SW 1271 (cell line): ENCODE measurements around the gene ING1.
"Not testable (repeated sequence)": the region's sequence is repeated elsewhere in the genome, so short reads cannot be mapped to it uniquely, and the experiment has no call there.

ENCODE experiments used
- DNase-seq, 2 experiments: peaks; one replicate each; lab custom pipeline; 2025; lab: John Stamatoyannopoulos, UW

ING1 gene, protein sequence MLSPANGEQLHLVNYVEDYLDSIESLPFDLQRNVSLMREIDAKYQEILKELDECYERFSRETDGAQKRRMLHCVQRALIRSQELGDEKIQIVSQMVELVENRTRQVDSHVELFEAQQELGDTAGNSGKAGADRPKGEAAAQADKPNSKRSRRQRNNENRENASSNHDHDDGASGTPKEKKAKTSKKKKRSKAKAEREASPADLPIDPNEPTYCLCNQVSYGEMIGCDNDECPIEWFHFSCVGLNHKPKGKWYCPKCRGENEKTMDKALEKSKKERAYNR

DNA sequence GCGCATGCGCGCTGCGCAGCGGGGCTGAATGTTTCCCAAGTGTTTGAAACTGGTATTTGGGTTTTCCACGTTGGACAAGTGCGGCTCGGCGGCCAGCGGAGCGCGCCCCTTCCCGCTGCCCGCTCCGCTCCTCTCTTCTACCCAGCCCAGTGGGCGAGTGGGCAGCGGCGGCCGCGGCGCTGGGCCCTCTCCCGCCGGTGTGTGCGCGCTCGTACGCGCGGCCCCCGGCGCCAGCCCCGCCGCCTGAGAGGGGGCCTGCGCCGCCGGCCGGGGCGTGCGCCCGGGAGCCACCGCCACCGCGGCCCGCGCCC is at the start of gene ING1:
Gene ING1 (plus strand): TSS at position 59 of the 311 bp plus-strand sequence. CDS start 450 bp downstream, outside the sequence.
- DNase-seq, result no peak

DNA sequence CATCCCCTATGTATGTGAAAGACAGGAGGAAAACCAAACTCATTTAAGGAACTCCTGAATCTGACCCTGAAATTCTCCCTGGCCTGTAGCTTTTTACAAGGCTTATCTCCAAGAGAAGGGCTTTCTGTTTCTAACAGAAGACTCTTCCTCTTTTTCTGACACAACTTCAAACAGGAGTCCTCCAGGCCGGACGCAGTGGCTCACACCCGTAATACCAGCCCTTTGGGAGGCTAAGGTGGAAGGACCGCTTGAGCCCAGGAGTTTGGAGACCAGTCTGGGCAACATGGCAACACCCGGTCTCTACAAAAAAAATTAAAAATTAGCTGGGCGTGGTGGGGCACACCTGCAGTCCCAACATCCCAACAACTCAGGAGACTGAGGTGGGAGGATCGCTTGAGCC is 49.5 kb upstream of the ING1 start:
- DNase-seq, result no peak

DNA sequence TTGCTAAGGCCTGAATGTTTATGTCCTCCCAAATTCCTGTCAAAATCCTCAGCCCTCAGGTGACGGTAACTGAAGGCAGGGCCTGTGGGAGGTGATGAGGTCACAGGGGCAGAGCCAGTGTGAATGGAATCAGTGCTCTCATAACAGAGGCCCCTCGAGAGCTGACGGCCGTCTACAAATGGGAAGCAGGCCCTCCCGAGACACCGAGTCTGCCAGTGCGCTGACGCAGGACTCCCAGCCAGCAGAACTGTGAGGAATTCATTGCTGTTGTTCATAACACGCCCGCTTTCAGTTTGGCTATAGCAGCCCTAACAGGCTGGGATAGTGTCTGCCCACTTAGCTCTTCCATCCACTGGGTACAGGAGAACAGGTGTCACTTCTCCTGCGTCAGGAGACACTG is 48.8 kb upstream of the ING1 start:
- no peak for DNase-seq

DNA sequence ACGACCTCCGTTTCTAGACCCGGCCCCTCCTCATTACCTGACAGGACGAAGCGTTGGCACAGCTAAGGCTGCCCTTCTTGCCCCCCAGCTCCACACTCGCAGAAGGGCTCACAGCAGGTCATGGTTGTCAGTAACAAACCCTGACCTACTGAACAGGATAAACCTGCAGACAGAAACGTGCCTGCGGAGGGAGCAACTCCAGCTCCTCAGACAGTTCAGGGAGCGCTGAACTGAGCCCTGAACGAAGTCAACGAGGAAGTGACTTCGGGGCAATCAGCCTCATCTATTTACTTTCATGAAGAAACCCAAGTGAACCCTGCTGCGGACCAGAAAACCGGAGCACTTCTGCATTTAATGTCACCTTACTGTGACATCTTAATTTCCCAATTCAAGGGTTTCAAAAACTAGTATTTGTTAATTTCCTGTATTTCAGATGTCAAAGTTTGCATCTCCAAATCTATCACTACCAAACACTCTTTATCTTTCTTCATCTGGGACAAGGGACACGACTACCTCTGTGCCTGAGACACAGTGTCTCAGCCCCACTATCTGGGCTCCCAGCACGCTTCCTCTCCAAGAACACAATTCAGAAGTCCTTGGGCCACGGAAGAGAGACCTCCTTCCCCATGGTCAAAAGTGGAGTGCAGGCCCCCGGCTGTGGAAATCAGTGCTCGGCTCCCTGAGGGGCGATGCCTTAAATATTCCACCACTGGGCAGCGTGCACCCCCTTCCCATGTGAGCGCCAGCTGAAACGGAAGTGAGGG is 47.8 kb upstream of the ING1 start:
- DNase-seq, result no peak

DNA sequence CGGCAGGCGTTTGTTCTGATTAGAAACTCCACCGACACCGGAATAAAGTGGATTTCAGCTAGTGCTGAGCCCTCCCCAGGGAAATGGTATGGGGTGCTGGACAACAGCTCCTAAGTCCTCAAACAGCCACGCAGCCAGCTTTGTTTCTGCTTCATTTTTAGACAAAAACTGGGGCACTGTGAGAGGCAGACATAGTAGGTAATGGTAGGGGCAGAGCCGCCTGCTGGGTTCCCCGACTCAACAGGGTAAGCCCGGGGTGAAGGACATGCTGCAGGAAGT is 47.3 kb upstream of the ING1 start:
- no peak for DNase-seq

DNA sequence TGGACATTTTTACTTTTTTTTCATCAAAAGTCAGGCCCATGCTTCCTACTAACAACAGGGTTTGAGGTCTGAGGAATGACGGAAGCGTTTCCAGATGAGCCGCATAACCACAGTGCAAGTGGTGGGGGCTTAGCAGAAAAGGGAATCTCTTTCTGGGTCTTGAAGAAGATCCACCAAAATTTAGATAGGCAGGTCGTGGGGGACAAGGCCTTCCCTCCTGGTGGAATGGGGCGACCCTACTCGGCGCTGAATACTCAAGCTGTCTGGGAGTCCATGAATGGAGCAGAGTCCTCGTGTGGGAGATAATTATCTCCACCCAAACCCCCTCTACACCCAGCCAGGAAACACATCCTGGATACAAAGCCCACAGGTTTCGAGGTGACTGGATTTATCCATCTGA is 44.5 kb upstream of the ING1 start:
- DNase-seq, result no peak

DNA sequence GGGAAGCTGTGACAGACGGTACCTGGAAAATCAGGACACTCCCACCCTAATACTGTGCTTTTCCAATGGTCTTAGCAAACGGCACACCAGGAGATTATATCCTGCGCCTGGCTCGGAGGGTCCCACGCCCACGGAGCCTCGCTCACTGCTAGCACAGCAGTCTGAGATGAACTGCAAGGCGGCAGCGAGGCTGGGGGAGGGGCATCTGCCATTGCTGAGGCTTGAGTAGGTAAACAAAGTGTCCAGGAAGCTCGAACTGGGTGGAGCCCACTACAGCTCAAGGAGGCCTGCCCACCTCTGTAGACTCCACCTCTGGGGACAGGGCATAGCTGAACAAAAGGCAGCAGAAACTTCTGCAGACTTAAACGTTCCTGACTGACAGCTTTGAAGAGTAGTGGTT is 43.7 kb upstream of the ING1 start:
- DNase-seq, result not testable (repeated sequence)

DNA sequence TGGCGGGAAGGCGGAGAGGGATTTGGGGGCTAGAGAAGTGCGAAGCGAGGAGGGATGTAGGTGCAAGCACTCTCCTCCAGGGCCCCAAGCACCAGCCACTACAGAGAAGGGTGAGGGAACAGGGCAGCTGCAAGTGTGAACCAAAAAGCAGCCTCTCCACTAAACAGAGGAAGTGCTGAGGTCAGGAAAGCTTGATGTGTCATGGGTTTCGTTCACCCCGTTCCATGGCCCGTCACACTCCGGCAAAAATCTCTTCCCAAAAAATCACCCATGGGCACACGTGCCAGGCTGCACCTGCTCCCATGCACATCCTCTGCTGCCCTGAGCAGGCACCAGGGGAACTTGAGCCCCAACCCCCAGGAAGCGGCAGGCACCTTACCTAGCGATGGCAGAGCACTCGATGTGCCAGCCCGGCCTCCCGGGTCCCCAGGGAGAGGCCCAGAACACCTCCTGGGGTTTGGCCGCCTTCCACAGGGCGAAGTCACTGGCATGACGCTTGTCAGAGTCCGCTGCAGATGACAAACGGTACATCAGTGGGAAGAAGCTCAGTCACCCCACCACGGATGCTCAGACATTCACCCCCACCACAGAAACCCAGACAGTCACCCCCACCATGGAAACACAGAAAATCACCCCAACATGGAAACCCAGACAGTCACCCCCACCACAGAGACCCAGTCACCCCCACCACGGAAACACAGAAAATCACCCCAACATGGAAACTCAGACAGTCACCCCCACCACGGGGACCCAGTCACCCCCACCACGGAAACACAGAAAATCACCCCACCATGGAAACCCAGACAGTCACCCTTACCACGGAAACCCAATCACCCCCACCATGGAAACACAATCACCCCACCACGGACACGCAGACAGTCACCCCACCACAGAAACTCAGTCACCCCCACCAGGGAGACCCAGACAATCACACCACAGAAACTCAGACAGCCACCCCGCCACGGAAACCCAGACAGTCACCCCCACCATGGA is 36.6 kb upstream of the ING1 start:
- no peak for DNase-seq

DNA sequence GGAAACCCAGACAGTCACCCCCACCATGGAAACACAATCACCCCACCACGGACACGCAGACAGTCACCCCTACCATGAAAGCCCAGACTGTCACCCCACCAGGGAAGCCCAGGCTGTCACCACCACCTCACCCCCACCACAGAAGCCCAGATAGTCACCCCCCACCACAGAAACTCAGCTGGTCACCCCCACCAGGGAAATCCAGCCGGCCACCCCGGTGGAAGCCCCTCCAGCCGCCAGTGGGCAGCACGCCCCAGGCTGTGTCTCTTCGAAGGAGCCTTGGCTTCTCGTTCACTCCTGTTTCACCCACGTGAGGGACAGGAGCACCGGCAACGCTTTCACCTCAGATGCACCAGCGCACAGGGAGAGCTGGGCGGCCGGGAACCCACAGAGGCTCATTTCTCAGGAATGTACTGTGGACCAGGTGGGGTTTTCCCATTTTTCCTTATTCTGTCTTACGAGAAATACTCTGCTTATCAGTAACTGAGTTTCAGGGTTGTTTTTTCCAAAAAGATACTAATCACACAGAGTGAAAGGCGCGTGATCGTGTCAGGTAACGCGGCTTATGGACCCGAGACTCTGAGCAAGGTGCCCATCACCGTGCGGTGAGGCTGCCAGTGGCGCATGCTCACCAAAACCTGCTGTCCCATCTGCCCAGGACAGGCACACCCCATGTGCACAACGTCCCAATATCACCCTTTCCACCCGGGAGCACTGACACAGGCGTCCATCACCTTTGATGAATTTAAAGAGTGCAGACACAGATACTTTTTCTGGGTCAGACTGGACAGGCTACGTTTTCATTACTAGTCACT is 35.6 kb upstream of the ING1 start:
- DNase-seq, result no peak

DNA sequence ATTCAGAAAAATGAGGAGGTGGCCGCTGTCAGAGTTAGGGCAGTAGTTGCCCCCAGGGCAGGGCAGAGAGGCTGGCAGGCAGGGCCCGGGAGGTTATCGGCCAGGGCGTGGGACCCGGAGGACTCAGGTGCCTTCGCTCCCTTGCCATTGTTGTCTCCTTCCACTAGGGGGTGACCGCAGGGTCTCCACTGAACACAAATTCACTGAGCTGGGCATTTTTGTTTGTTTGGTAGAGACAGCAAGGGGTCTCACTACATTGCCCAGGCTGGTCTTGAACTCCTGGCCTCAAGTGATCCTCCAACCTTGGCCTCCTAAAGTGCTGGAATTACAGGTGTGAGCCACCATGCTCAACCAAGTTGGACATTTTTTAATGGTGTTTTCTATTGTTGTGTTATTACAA is 32.6 kb upstream of the ING1 start:
- DNase-seq, result no peak

DNA sequence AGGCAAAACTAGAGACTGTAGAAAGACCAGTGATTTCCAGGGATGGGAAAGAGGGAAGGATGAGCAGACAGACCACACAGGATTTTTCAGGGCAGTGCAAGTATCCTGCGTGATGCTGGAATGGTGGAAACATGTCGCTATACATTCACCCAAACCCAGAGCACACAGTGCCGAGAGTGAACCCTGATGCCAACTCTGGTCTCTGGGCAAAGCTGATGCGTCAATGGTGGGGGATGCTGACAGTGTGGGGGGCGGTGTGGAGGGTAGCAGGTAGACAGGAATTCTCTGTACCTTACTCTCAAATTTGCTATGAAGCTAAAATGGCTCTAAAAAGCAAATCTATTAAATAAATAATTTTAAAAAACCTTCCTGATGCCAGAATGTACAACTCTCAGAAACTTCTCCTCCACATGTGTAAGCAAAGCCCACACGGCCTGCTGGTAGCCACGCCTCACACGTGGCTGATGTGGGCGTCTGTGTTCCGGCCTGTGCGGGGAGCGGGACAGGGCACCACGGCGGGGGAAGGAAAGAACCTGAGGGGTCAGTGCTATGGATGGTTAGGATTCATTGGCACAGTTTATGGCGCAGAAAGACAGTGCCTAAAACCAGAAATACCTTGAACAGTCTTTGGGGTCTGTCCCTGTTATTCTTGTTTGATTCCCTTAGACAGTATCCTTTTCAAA is 31.5 kb upstream of the ING1 start:
- no peak for DNase-seq

DNA sequence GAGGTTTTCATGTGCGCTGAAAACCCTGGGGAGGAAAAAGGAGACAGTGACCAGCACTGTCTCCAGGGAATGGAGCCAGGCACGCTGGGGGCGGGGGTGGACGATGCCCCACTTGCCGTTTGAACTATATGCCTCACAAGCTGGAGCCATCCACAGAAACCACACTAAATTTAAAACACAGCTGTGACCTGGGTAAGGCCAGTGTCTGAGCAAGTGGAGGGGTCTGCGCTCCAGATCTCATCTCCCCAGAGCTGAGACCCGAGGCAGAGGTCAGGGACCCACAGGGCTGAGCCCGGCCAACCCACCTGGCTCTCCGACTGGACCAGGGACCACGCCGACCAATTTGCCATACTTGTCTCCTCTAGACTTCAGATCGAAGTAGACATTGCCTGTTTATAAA is 30.8 kb upstream of the ING1 start:
- DNase-seq, result no peak

DNA sequence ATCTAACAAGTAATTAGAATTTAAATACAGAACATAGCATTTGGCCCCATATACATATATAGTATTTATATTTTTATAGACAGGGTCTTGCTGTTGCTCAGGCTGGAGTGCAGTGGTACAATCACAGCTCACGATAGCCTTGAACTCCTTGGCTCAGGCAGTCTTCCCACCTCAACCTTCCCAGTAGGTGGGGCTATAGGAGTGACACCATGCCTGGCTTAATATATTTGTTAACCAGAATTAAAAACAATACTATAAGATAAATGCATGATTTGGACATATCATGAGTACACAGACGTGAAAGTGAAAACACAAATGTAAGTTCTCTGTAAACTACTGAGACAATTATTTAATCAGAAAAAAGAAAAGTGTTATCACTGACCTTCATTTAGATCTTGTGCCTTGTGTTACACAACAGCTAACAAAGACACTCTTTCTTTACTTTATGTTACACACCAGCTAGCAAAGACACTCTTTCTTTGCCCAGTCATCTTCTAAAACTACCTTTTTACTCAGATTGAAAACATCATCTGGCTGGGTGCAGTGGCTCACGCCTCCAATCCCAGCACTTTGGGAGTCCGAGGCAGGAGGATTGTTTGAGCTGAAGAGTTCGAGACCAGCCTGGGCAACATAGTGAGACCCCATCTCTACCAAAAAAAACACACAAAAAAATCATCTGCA is 30.2 kb upstream of the ING1 start:
- DNase-seq, result no peak

DNA sequence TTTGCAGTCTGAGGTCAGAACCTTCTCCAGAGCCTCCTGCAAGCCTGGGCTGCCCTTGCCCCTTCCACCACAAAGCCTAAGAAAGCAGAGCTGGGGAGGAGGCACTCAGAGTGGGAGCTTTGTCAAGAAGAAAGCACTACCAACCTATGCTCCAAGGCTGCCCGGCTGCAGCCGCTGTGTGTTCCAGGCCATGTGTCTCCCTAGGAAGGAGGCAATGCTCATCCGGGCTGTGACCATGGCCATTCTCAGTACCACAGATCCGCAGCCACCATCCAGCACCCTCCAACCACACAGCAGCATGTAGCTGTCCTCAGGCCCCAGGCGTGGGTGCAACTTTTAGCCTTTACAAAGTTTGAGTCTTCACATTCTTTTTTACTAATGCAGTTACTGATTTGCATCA is 29.6 kb upstream of the ING1 start:
- no peak for DNase-seq

DNA sequence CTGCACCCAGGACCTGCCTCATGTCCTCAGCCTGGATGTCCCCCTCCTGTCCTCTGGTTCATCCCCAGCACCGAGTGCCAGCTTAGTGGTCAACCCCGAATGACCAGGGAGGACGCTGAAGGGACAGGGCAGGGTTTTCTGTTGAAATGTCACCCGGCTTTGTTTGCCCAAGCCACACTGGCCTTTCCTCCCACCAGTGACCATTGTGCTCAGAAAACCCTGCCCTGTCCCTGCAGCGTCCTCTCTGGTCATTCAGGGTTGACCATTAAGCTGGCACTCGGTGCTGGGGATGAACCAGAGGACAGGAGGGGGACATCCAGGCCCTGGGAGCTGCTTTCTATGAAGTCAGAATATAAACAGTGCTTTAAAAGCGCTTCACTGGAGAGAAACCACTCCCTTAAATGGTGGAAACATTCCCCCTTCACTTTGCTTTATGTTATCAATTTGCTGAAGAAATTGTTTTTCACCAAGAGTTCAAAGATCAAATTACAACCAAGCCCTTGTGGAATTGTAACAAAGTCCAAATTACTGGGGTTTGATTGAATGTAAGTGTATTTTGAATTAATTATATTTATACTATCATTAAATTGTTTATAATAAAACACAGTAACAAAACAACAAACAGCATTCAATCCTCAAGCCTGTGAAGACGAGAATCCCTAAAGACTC is 29.0 kb upstream of the ING1 start:
- DNase-seq, result no peak

DNA sequence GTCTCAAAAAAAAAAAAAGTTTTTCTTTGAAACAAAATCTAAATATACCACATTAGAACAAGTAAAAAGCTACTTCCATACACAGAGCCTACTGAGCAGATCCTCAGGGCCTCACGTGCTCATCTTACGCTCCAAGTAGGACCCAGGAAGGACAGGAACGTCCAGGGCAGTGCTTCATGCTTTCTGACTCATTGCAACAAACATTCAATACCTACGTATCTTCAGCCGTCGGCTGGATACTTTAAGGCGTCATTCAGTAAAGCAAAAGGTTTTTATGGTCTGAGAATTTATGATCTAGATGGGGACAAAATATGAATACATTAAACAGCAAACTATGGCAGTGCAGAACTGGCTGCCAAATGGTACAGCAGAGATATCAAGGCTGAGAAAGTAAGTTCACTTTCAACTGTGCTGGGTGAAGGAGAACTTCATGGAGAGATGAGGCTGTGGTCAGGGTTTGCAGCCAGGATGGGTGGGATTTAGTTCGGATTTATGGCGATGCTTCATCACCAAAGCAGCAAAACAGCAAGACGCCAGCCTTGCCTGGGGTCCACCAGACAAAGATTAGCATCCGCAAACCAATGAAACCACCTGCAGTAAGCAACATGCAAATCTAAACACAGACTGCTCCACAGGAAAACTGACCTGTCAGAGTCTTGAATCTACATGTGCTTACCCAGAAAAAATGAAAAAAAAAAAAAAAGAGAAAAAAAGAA is 28.0 kb upstream of the ING1 start:
- no peak for DNase-seq

DNA sequence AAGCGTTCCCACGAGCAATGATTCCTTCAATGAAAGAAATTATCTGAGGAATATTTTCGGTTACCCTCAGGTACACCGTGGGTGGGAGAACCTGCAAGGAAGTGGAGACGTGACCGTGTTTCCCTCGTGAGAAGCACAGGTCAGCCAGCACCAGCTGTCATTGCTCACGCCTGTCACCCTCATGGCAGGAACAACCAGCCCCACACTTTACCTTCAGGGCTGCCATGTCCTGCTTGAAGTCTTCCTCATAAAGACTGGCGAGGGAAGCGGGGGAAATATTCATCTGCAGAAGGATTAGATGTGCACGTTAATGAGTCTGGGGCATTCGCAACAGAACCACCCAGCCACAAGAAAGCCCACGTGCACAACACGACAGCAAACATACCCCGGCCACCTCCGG is 25.8 kb upstream of the ING1 start:
- DNase-seq, result no peak

DNA sequence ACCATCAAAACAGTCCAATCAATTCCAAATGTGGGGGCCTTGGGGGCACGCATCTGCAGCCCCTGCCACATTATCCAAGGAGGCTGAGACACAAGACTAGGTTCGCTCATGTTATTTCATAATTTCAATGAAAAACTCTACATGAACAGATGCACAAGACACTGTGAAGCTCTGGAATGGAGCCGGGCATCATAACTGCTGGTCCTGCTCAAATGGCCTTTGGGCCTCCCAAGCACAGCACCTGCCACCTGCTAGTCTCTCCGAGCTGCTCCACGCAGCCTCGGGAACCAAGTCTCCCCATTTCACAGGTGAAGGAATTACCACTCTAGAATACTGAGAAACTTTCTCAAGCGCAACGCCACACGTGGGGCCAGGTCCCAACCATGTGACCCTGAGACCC is 24.5 kb upstream of the ING1 start:
- DNase-seq, result no peak

DNA sequence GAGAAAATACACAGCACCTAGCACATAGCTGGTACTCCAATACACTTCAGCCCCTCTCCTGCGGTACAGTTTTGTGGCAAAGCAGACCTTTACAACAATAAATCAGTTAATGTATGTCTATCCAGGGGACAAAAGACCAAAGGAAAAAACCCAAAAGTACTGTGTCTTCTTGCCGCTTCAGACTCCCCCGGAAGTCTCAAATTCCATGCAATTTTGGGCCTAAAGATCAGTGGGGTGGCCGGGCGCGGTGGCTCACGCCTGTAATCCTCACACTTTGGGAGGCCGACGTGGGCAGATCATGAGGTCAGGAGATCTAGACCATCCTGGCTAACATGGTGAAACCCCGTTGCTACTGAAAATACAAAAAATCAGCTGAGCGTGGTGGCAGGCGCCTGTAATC is 23.8 kb upstream of the ING1 start:
- no peak for DNase-seq

DNA sequence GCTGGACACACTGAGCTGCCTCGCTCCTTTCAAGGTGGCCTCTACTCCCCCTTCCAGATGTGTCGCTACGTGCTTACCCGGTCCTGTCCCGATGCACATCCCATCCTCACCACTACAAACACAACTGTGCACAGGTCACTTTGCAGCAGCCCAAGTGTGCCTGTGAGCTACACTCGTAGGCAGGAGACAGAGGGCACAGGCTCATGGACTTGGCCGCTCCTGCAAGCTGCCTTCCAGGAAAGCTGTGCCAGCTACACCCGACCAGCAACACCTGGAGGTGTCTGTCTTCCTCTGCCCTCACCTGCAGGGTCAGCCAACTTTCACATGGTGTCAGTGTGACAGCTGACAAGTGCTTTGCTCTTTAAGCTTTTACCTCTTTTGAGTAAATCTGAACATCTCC is 23.0 kb upstream of the ING1 start:
- no peak for DNase-seq
